AG10803 (cell line): Measurements from ENCODE around the gene SLC25A36.

Experiments used
- DNase-seq: peaks from one replicate; pipeline ENCODE4 v3.0.0; 2010; ENCODE audit warnings: low read depth
- H3K4me3 ChIP-seq: 2 replicates; pipeline ENCODE4 v1.5.1; 2011; ENCODE audit warnings: mild to moderate bottlenecking, low read length, control low read depth
- TF ChIP-seq, protein P1 (sequence below): conservative IDR thresholded peaks from 2 replicates; pipeline ENCODE4 v1.5.1; 2011; ENCODE audit warnings: mild to moderate bottlenecking, low read length, control low read depth, inconsistent platforms

The SLC25A36 gene

DNA sequence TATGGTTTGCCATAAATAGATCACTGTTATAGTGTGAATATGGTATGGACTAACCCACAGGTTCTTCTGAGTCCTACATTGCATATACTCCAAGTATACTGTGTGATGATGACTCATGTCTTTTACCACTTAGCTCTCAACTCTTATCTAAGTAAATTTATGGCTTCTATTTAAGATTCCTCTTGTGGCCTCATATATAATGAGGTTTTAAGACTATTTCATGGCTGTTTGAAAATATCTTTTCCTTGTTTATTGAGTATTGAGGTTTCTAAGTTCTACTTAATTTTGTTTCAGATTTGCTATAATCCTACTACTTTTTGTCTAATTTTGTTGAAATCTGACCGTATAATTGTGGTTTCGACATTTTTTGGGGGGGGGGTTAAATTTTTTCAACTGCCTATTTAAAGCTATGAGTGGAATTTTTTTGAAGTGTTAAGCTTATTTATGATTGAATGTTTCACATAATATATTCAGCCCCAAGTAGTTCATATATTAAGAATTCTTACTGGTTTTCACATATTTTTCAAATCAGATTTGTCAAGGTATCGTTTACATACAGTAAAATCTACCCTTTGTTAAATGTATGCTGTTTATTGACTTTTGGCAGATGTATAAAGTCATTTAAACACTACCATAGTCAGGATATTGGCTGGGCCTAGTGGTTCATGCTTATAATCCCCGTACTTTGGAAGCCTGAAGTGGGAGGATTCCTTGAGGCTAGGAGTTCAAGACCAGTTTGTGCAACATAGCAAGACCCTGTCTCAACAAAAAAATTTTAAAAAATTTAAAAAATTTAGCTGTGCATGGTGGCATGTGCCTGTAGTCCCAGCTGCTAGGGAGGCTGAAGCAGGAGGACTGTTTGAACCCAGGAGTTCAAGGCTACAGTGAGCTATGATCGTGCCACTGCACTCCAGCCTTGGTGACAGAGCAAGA is 11.7 kb downstream of the SLC25A36 start:
- no peak overlapping the region for H3K4me3 ChIP-seq
- peak; percentile 40 for DNase-seq
- TF ChIP-seq, protein P1, sequence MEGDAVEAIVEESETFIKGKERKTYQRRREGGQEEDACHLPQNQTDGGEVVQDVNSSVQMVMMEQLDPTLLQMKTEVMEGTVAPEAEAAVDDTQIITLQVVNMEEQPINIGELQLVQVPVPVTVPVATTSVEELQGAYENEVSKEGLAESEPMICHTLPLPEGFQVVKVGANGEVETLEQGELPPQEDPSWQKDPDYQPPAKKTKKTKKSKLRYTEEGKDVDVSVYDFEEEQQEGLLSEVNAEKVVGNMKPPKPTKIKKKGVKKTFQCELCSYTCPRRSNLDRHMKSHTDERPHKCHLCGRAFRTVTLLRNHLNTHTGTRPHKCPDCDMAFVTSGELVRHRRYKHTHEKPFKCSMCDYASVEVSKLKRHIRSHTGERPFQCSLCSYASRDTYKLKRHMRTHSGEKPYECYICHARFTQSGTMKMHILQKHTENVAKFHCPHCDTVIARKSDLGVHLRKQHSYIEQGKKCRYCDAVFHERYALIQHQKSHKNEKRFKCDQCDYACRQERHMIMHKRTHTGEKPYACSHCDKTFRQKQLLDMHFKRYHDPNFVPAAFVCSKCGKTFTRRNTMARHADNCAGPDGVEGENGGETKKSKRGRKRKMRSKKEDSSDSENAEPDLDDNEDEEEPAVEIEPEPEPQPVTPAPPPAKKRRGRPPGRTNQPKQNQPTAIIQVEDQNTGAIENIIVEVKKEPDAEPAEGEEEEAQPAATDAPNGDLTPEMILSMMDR: no peak

GRCh38 chr3:140954576-140954975 is 12.9 kb downstream of the SLC25A36 start:
- no peak for DNase-seq
- TF ChIP-seq, protein P1: no peak

GRCh38 chr3:140955645-140956044 is 14.0 kb downstream of the SLC25A36 start:
- TF ChIP-seq, protein P1: no peak
- DNase-seq: no peak
- H3K4me3 ChIP-seq: no peak overlapping the region

More at GRCh38 chr3:140954576-140954975, 12.9 kb downstream of the SLC25A36 start:
- H3K4me3 ChIP-seq: no peak overlapping the region

DNA sequence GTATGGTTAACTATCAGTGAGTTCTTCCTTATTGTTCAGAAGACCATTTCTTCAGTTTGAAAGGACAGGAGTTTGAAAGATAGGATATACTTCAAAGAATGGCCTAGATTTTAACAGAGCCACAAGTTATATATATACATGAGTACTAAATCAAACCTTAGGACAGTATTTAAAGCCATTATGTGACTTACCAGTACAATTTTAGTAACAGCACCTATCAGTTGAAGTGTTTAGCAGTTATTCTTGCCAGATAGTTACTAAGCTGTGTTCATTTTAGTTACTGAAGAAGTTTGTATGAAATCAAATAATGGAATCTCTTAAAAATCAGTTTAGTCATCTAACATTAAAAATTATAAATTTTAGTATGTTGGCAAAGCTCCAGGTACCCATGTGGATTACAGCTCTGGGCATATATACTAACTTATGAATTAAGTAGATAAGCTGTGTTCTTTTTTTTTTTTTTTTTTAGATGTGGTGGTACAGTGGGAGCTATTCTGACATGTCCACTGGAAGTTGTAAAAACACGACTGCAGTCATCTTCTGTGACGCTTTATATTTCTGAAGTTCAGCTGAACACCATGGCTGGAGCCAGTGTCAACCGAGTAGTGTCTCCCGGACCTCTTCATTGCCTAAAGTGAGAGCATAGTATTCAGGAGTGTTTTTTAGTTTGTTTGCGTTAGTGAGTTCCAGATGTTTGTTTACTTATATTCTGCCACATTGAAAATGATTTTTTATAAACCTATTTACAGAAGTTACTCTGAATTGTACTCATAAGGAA is 14.6 kb downstream of the SLC25A36 start:
- TF ChIP-seq, protein P1: no peak
- DNase-seq: no peak
- H3K4me3 ChIP-seq: no peak overlapping the region

- TF ChIP-seq, protein P1: peak; percentile 50
- DNase-seq: peak; percentile 28
- no peak overlapping the region for H3K4me3 ChIP-seq
Observed at GRCh38 chr3:140972833-140973232, 31.2 kb downstream of the SLC25A36 start.

DNA sequence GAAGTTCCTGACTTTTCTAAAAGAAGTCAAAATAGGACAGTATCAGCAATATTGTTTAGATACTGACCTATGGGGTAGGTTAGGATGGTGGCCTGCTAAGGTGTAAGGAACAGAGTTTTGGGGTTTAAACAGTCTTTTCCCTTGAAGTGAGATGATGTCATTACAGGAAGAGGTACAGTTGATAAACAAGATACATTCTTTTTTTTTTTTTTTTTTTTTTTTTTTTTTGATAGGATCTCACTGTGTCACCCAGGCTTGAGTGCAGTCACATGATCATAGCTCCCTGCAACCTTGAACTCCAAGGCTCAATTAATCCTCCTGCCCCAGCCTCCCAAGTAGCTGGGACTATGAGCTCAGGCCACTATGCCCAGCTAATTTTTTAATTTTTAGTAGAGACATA is 33.3 kb downstream of the SLC25A36 start:
- H3K4me3 ChIP-seq: no peak overlapping the region
- TF ChIP-seq, protein P1: no peak
- DNase-seq: no peak
